Activated T-cell treated with anti-CD3 and anti-CD28 coated beads for 1 hour (primary cell): ENCODE results near the gene FAM131C.
"Not testable (repeated sequence)": the region's sequence is repeated elsewhere in the genome, so short reads cannot be mapped to it uniquely, and the experiment has no call there.

Experiments used
- DNase-seq: peaks from one replicate; pipeline ENCODE4 v3.0.0-alpha.2; 2020; ENCODE audit warnings: low read depth

Gene FAM131C

DNA sequence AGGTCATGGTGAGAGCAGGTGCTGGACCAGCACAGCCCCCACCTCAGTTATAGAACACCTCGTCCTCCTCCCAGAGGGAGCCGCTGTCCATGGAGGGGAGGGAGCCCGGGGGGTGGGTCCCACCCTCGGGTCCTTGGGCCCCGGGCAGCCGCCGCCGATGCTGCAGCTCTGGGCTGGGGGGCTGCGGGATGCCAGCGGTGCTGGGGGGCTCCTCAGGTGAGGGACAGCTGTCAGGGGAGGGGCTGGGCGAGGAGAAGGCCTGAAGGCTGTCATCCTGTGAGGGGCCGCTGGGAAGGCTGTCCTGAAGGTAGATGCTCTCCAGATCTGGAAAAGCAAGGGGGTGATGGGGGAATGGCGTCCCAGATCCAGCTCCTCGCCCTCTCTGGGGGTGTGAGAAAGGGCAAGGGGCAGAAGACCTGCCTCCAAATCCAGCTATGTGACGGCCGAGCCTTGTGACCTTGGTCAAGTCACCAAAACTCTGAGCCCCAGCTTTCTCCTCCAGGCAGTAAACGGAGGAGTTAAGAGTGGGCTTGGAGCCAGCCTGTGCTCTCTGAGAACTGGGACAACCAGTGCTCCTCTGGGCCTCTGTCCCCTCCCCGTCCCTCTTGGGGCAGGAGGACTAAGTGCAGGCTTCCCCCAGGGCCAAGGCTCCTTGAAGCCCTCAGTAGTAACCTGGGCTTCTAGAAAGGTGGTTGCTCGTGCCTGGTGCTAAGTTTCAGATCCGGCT is 14.9 kb downstream of the FAM131C start:
- not testable (repeated sequence) for DNase-seq

DNA sequence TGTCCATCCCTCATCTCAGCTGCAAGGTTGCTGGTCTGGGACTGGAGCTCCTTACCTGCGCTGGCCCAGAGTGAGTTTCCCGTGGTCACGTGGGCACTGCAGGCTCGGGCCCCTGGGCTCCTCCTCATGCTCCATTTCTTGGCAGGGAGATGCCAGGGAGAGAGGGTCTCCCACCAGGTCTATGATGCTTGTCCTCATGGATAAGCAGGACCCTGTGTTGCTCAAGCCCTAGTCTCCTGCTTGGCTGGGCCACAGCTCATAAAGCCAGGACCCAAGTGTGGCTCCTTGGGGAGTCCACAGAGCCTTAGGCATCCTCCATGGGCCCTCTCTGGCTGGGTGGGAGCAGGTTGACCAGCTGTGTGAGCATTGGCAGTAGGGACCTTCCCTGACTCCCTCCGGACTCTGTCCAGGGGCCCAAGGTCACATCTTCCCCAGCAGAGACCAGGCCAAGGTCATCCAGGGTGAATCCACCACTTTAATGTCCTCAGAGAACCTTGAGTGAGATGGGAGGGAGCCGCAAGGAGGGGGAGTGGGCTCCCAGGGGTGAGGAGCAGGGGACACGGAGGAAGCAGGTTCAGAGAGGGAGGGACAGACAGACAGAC is 16.0 kb downstream of the FAM131C start:
- DNase-seq = not testable (repeated sequence)

DNA sequence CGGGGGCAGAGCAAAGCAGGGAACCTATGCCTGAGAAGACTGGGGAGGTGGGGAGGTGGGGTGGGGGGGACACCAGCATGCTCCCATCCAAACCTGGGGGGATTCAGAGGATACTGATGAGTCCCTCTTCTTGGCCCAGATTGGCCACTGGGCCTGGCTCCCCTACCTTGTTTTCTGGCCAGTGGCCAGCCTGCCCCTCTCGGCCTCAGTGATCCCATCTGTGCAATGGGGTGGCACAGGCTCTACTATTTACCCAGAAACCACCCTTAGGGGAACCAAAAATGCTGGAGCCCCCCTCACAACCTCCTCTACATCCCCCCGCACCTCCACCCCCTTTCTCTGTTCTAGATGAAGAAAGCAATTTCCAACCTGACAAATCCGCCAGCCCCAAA is 16.9 kb downstream of the FAM131C start:
- not testable (repeated sequence) for DNase-seq

GRCh38 chr1:16055613-16056520 is 17.6 kb downstream of the FAM131C start:
- DNase-seq = peak; percentile 85

- DNase-seq = no peak
Observed at GRCh38 chr1:16054598-16055540, 18.6 kb downstream of the FAM131C start.

- no peak for DNase-seq
Observed at GRCh38 chr1:16053781-16054502, 19.5 kb downstream of the FAM131C start.

DNA sequence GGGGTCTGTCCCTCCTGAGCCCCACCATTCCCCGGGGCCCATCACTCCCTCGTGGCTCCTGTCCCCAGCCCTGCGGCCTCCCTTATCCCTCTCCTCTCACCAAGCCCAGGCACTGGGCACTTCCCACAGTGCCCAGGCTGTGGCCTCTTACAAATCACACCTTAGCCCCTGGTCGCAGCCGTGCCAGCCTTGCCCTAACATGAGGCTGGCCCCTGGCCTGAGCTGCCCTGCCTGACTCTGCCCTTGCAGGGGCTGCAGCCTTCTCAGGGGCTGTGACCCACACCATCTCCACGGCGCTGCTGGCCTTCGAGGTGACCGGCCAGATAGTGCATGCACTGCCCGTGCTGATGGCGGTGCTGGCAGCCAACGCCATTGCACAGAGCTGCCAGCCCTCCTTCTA is 21.5 kb downstream of the FAM131C start:
- DNase-seq = not testable (repeated sequence)

DNA sequence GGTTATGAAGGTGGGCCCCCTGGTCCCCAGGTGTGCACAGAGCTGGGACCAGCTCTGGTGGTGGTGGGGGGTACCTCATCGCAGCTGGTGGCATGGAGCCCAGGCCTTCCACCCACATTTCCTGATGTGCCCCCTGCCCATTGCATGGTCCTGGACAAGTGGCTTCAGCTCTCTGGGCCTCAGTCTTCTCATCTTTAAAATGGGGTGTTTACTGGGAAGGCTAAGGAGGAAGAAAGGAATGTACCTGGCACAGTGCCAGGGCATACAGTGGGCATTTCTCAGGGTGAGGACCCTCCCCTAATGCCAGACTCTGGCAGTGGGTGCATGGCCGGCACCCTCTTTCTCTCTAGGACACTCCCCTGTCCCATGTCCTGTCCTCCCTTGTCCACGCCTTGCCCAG is 22.4 kb downstream of the FAM131C start:
- no peak for DNase-seq

DNA sequence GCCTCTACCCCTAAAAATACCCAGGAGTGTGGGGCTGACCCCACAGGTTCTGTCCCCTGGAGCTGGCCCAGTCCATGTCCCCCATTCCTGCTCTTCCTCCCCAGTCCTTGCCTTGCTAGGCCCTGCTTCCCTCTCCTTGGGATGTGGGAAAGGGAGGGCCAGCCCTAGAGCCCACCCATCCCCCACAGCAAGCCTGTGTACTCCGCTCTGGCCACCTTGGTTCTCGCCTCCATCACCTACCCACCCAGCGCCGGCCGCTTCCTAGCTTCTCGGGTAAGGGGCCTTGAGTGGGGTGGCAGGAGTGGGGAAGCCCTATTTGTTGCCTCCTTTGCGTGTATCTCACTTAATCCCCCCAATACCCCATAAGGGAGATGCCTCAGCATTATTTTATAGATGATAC is 23.1 kb downstream of the FAM131C start:
- DNase-seq = no peak

- peak; percentile 35 for DNase-seq
Observed at GRCh38 chr1:16048573-16049189, 24.8 kb downstream of the FAM131C start.

DNA sequence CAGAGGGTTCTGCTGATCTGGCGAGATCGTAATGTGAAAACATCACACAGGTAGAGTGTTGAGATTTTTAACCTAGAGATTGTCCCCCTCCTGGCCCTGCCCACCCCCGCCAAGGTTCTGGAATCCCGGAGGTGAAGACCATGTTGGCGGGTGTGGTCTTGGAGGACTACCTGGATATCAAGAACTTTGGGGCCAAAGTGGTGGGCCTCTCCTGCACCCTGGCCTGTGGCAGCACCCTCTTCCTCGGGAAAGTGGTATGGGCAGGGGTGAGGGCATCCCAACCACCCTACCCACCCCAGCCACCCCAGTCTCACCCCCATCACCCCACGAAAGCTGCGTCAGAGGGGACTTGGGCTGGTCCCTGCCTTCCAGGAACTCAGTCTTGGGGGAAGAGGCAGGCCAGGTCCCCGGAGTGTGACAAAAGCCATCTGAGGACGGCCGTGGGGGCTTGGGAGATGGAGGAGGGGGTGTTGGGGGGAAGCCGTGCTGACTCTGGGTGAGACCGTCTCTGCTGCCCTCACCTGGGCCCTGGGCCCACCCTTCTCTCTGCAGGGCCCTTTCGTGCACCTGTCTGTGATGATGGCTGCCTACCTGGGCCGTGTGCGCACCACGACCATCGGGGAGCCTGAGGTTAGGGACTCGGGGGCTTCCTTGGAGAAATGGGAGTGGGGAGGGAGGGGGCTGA is 25.5 kb downstream of the FAM131C start:
- no peak for DNase-seq

DNA sequence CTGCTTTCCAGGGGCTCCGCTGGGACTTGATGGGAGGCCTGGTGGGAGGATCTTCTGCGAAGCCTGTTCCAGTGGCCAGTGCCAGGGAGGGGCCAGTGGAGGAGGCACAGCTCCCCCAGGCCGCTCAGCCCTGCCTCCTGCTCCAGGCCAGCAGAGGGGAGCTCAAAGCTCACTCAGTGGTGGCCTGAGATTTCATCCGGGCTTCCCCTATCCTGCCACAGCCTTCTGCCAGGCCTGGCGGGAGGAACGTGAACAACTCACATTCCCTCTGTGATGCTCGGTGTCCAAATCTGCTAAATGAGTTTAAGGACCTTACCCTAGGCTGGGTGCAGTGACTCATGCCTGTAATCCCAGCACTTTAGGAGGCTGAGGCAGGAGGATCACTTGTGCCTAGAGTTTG is 26.6 kb downstream of the FAM131C start:
- no peak for DNase-seq

- no peak for DNase-seq
Observed at GRCh38 chr1:16043950-16044349, 29.5 kb downstream of the FAM131C start.

GRCh38 chr1:16043521-16043920 is 29.9 kb downstream of the FAM131C start, which contains the start of gene CLCNKB:
CLCNKB (plus strand) TSS chr1:16043782; CDS start chr1:16044493, 711 bp downstream.
- no peak for DNase-seq

GRCh38 chr1:16042654-16043053 is 30.8 kb downstream of the FAM131C start:
- not testable (repeated sequence) for DNase-seq

- no peak for DNase-seq
Observed at GRCh38 chr1:16042096-16042495, 31.4 kb downstream of the FAM131C start.

DNA sequence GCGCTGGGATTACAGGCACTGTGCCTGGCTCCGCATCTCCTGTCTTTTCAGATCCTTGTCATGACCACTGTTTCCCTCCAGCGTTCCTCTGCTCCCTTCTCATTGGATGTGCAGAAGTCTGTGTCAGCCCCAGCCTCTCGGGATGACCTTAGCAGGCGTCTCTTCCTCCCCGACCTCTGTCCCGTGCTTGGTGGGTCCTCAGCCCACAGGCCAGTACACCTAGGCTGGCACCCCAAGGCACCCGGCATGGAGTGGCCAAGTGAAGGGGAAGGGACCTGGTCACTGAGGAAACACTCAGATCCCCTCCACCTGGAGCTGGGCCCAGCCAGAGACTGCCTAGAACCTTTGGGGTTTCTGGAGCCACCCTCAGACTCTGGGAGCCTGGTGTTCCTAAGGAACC is 32.3 kb downstream of the FAM131C start:
- no peak for DNase-seq

DNA sequence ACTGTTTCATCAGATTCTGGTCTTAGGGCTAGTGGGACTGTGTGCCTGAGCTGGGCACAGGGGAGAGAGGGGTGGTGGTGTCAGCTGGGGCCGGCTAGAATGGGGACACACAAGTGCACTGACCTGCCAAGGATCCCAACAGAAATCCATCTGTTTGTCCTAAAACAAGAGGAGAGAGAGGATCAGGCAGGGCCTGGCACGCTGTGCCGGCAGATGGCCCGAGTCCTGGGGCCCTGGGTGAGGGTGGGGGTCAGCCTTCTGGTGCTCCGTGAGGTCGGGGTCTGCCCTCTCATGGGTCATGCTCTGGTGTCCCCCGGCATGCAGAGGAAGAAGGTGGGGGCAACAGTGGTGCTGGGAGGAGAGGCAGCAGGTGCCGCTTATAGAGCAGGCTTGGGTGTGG is 33.6 kb downstream of the FAM131C start:
- DNase-seq = not testable (repeated sequence)

- no peak for DNase-seq
Observed at GRCh38 chr1:16038620-16038912, 34.9 kb downstream of the FAM131C start.

DNA sequence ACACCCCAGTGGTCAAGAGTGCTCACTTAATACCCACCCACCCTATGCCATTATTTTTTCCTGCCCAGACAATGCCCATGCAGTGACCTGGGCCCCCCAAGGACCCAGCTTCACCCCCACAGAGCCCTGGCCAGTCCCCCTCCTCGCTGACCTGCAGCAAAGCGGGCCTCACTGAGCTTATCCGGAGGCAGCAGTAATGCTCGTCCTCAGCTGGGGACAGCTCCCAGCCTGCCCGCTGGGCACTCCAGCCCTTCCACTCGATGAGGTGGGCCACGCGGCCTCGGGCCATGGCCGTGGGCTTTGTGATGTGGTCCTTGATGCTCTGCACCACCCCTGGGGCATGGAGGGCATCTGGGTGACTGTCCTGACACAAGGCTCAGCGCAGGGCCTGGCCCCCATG is 37.0 kb downstream of the FAM131C start:
- DNase-seq = not testable (repeated sequence)
